Measurements from ENCODE around the gene HYI.
A peak's percentile ranks its signal among the peaks of the same experiment; 100 is the strongest.

HYI gene

DNA sequence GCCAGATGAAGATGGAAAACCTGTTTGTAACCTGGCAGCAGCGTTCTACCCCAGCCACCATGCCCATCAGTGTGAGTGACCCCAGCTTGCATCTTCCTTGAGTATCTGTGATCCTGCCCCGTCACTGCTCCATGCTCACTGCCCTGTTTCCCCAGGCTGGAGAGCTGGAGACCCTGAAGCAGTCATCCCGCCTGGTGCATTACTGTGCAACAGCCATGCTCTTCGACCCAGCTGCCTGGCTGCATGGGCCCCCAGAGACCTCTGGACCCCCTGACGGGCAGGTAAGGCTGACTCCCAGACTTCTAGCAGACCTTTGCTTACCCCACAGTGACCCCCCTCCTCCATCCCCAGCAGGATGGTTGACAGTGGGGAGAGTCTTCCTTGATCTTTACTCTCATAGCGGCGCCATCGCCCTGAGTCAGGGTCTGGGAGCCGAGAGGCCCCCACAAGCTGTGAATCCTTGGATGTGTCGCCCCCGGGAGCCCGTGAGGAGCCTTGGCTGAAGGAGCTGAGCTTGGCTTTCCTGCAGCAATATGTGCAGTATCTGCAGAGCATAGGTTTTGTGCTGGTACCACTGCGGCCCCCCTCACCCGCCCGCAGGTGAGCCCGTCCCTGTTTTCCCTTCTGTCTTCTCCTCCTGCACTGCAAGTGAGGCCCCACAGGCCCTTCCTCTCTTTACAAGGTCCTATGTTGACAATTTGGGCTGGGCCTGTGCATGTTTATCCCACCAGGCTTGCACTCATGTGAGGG lies 10.4 kb downstream of the HYI start:
- Mint-ChIP-seq H3K27me3 (ENCODE audit: low read depth) (no peaks in the 10 kb centered on the region), H3K4me3 (no peak overlapping the region), H3K36me3 (ENCODE audit: low read depth) (peaks cover 42% of the 10 kb centered on the region), H3K9me3 (no peaks in the 10 kb centered on the region), H3K27ac (no peak overlapping the region), H3K4me1 (ENCODE audit: low read depth) (no peaks in the 10 kb centered on the region)

DNA sequence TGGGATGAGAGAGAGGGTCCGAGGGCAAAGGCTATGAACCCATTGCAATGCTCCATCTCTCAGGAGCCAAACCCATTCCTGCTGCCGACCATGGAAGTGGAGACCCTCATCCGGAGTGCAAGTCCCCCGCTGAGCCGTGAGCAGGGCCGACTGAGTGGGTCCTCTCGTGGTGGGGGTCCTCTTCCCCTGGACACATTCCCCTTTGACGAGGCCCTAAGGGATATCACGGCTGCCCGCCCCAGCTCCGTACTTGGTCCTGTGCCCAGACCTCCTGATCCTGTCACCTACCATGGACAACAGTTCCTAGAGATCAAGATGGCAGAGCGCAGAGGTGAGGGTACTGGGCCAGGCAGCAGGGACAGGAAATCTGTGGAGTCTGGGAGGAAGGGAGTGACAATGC lies 11.0 kb downstream of the HYI start:
- Mint-ChIP-seq H3K27ac (no peak overlapping the region), H3K4me1 (ENCODE audit: low read depth) (no peaks in the 10 kb centered on the region), H3K4me3 (no peak overlapping the region), H3K36me3 (ENCODE audit: low read depth) (peaks cover 43% of the 10 kb centered on the region), H3K9me3 (no peaks in the 10 kb centered on the region), H3K27me3 (ENCODE audit: low read depth) (no peaks in the 10 kb centered on the region)

DNA sequence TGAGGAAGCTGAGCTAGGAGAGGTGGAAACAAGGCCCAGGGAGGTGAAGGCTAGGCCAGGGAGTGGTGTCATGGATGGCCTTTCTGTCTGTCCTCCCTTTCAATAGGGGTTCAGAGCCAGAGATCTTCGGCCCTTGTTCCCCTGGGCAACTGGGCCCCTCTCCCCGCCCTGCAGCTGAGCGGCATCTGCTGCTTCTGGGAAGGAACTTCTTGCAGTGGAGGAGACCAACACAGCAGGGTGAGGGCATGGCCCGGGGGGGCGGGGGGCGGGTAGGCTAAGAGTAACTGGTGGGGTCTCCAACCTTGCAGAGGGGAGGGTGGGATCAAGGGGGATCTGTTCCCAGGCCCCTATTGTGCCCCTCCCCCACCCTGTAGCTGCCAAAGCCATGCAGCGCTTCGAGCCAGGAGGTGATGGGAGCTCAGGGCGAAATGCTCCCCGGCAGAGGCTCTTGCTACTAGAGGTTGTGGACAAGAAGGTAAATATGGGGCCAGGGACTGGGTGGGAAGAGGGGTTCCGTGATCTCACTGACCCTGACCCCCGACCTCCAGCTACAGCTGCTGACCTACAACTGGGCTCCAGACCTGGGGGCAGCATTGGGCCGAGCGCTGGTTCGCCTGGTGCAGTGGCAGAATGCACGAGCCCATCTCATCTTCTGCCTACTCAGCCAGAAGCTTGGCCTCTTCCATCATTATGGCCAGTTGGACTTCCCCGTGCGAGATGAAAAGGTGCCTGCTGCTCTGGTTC lies 11.7 kb downstream of the HYI start:
- H3K36me3 Mint-ChIP-seq (ENCODE audit: low read depth) = peaks cover 36% of the 10 kb centered on the region
- H3K4me3 Mint-ChIP-seq = no peak overlapping the region
- H3K4me1 Mint-ChIP-seq (ENCODE audit: low read depth) = no peaks in the 10 kb centered on the region
- no peak overlapping the region for H3K27ac Mint-ChIP-seq
- H3K27me3 Mint-ChIP-seq (ENCODE audit: low read depth) = no peaks in the 10 kb centered on the region
- H3K9me3 Mint-ChIP-seq = no peaks in the 10 kb centered on the region

- Mint-ChIP-seq H3K36me3 (ENCODE audit: low read depth) (peaks cover 36% of the 10 kb centered on the region), H3K27ac (no peak overlapping the region), H3K4me1 (ENCODE audit: low read depth) (no peaks in the 10 kb centered on the region)
Measured at GRCh38 chr1:43441166-43441893, 12.4 kb downstream of the HYI start.

GRCh38 chr1:43440358-43440757 lies 13.4 kb downstream of the HYI start:
- no peaks in the 10 kb centered on the region for H3K27me3 Mint-ChIP-seq (ENCODE audit: low read depth)
- no peak overlapping the region for H3K4me3 Mint-ChIP-seq
- H3K36me3 Mint-ChIP-seq (ENCODE audit: low read depth) = peaks cover 37% of the 10 kb centered on the region
- no peak overlapping the region for H3K27ac Mint-ChIP-seq
- H3K9me3 Mint-ChIP-seq = no peaks in the 10 kb centered on the region
- peaks cover 2% of the 10 kb centered on the region for H3K4me1 Mint-ChIP-seq (ENCODE audit: low read depth)

More at GRCh38 chr1:43441166-43441893, 12.4 kb downstream of the HYI start:
- no peak overlapping the region for H3K4me3 Mint-ChIP-seq
- no peaks in the 10 kb centered on the region for H3K27me3 Mint-ChIP-seq (ENCODE audit: low read depth)
- H3K9me3 Mint-ChIP-seq = no peaks in the 10 kb centered on the region

- no peak overlapping the region for H3K4me3 Mint-ChIP-seq
- peaks cover 38% of the 10 kb centered on the region for H3K36me3 Mint-ChIP-seq (ENCODE audit: low read depth)
- H3K4me1 Mint-ChIP-seq (ENCODE audit: low read depth) = peaks cover 4% of the 10 kb centered on the region
- no peak overlapping the region for H3K27ac Mint-ChIP-seq
- no peaks in the 10 kb centered on the region for H3K9me3 Mint-ChIP-seq
- no peaks in the 10 kb centered on the region for H3K27me3 Mint-ChIP-seq (ENCODE audit: low read depth)
Measured at GRCh38 chr1:43439781-43440180, 13.9 kb downstream of the HYI start.

GRCh38 chr1:43438953-43439581 lies 14.7 kb downstream of the HYI start:
- H3K4me3 Mint-ChIP-seq = no peak overlapping the region
- H3K27me3 Mint-ChIP-seq (ENCODE audit: low read depth) = no peaks in the 10 kb centered on the region
- H3K36me3 Mint-ChIP-seq (ENCODE audit: low read depth) = peaks cover 35% of the 10 kb centered on the region
- H3K4me1 Mint-ChIP-seq (ENCODE audit: low read depth) = peaks cover 4% of the 10 kb centered on the region
- no peaks in the 10 kb centered on the region for H3K9me3 Mint-ChIP-seq
- H3K27ac Mint-ChIP-seq = no peak overlapping the region

DNA sequence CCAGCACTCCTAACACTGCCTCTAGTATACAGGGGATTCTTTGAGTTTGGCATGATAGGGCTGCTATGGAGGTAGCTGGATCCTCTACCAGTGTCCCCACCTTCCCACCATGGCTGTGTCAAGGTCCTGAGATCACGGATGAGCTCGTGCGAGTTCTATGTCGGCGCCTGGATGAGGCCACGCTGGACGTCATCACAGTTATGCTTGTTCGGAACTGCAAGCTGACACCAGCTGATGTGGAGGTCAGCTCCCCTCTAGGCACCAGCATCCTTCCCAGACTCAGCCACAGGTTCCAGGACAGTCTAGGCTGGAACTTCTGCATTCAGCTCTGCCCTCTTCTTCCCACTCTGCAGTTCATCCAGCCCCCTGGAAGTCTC lies 15.2 kb downstream of the HYI start:
- Mint-ChIP-seq H3K4me1 (ENCODE audit: low read depth) (peaks cover 4% of the 10 kb centered on the region), H3K9me3 (no peaks in the 10 kb centered on the region), H3K4me3 (no peak overlapping the region), H3K27me3 (ENCODE audit: low read depth) (no peaks in the 10 kb centered on the region), H3K36me3 (ENCODE audit: low read depth) (peaks cover 35% of the 10 kb centered on the region), H3K27ac (no peak overlapping the region)

DNA sequence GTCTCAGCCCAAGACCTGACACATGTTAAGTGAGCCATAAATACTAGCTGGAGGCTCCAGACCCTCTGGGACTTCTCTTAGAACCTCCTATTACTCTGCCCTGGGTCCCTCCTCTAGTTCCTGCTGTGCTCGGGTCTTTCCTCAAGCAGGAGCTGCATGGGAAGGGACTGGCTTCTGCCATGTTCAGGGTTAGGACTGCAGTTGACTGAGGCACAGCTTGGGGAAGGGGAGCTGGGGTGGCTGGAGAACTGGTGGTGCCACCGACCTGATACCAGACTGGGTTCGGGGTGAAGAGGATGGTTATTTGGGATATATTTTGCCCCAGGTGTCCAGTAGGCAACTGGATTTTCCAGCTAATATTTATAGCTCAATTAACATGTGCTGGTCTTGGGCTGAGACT lies 15.7 kb downstream of the HYI start:
- Mint-ChIP-seq H3K36me3 (ENCODE audit: low read depth) (peaks cover 38% of the 10 kb centered on the region), H3K27me3 (ENCODE audit: low read depth) (no peaks in the 10 kb centered on the region), H3K4me3 (no peak overlapping the region), H3K9me3 (no peaks in the 10 kb centered on the region), H3K4me1 (ENCODE audit: low read depth) (peaks cover 4% of the 10 kb centered on the region), H3K27ac (no peak overlapping the region)

DNA sequence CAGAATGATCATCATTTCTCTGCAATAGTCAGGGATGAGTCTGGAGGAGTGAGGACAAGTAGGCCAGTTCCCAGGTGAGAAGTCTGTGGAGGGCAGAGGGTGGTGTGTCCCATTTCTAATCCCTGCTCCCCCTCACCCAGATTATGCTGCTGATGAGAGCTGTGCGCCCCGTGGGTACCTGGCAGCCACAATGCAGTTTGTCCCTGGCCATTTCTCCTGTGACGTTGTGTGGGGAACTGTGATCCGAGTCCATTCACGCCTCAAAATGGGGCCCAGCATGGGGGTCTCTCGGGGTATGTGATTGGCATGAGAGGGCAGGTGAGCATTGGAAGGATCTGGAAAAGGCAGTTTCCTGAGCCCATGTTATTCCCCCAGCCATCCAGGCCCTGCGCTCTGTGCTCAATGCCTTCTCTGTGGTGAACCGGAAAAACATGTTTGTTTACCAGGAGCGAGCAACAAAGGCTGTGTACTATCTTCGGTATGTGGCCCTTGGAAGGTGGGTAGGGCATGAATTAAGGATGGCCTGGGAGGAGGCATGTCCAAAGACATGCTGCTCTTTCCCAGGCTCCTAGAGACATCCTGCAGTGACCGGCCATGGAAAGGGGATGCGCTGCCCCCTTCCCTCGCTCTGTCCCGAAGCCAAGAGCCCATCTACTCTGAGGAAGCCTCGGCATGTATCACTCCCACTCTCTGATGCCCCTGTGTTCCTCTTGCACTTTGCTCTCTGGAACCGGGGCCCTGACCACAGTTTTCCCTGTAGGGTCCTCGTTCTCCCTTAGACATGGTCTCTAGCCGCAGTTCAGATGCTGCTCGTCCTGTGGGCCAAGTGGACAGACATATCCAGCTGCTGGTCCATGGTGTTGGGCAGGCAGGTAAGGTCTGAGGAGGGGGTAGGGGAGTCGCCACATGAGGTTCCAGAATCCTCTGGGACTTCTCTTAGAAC lies 16.4 kb downstream of the HYI start:
- Mint-ChIP-seq H3K9me3 (no peaks in the 10 kb centered on the region), H3K4me3 (no peak overlapping the region), H3K4me1 (ENCODE audit: low read depth) (peaks cover 4% of the 10 kb centered on the region), H3K27ac (no peak overlapping the region), H3K27me3 (ENCODE audit: low read depth) (no peaks in the 10 kb centered on the region), H3K36me3 (ENCODE audit: low read depth) (peaks cover 37% of the 10 kb centered on the region)

GRCh38 chr1:43436371-43436770 lies 17.4 kb downstream of the HYI start:
- Mint-ChIP-seq H3K9me3 (no peaks in the 10 kb centered on the region), H3K4me3 (no peak overlapping the region), H3K27ac (no peak overlapping the region), H3K36me3 (ENCODE audit: low read depth) (peaks cover 41% of the 10 kb centered on the region), H3K4me1 (ENCODE audit: low read depth) (peaks cover 4% of the 10 kb centered on the region), H3K27me3 (ENCODE audit: low read depth) (no peaks in the 10 kb centered on the region)

GRCh38 chr1:43435146-43436145 lies 18.3 kb downstream of the HYI start:
- H3K9me3 Mint-ChIP-seq = no peaks in the 10 kb centered on the region
- H3K27me3 Mint-ChIP-seq (ENCODE audit: low read depth) = no peaks in the 10 kb centered on the region
- no peak overlapping the region for H3K4me3 Mint-ChIP-seq
- peaks cover 4% of the 10 kb centered on the region for H3K4me1 Mint-ChIP-seq (ENCODE audit: low read depth)
- H3K27ac Mint-ChIP-seq = peak overlapping the region; percentile 6
- peaks cover 46% of the 10 kb centered on the region for H3K36me3 Mint-ChIP-seq (ENCODE audit: low read depth)

- no peak overlapping the region for H3K4me3 Mint-ChIP-seq
- H3K27ac Mint-ChIP-seq = no peak overlapping the region
- peaks cover 4% of the 10 kb centered on the region for H3K4me1 Mint-ChIP-seq (ENCODE audit: low read depth)
- peaks cover 50% of the 10 kb centered on the region for H3K36me3 Mint-ChIP-seq (ENCODE audit: low read depth)
- H3K9me3 Mint-ChIP-seq = no peaks in the 10 kb centered on the region
- H3K27me3 Mint-ChIP-seq (ENCODE audit: low read depth) = no peaks in the 10 kb centered on the region
Measured at GRCh38 chr1:43434256-43434655, 19.5 kb downstream of the HYI start.

Data from T-helper 1 cell treated with Interleukin-12 subunit alpha and Interleukin-12 subunit beta and Interleukin-4 antibody, amounts not matched to agents 30 μg/mL and 1 μg/mL, for 36 hours (primary cell).